ENCODE data around the gene SHMT2.

- TF ChIP-seq CTCF (IDR thresholded peaks at IDR 0.05): no peak
- TF ChIP-seq POLR2A (IDR thresholded peaks at IDR 0.05): no peak
Measured at GRCh38 chr12:57236201-57236924, 6.9 kb downstream of the SHMT2 start.
